ENCODE data around the gene TSPAN33. TPM values are rescaled to one million over a fixed set of nuclear protein-coding genes. Genes with fewer than 3 reads are reported as not detected.

TSPAN33 gene
- polyA plus RNA-seq, 1 of the 3 experiments (the other 2 are of a cell fraction) = 6.9 TPM

- TF ChIP-seq SIN3A (IDR thresholded peaks at IDR 0.05; ENCODE audit: borderline replicate concordance, low read depth, low read length) (no peak), GABPA (IDR thresholded peaks at IDR 0.05; ENCODE audit: low read depth) (no peak), USF1 (IDR thresholded peaks at IDR 0.05; ENCODE audit: borderline replicate concordance, low read depth) (no peak), POLR2AphosphoS5 (IDR thresholded peaks at IDR 0.05; ENCODE audit: low read depth, low read length) (no peak)
Measured at GRCh38 chr7:129146237-129146979, 1.9 kb downstream of the TSPAN33 start (continued).

- 87% methylated on average over 3 of the region's 3 CpGs for WGBS (ENCODE audit: low lambda C conversion rate)
Measured at GRCh38 chr7:129147731-129148130, 3.2 kb downstream of the TSPAN33 start.

GRCh38 chr7:129149511-129149910 lies 5.0 kb downstream of the TSPAN33 start:
- WGBS (ENCODE audit: low lambda C conversion rate) = 75% methylated on average over 7 of the region's 8 CpGs
- CTCF ChIA-PET = interaction anchor here (1.8 to 10.0 kb wide), 3 partner anchors 14 to 68 kb away, joined by 9 to 111 read pairs (median 13); no protein-coding TSS in a partner anchor
- Histone ChIP-seq H3K4me2 (no peak overlapping the region), H3K4me3 (ENCODE audit: low read depth in 2 of 2, low read length in 1 of 2) (no peak overlapping the region), H3K4me1 (ENCODE audit: control insufficient read depth in 1 of 2, insufficient read depth in 2 of 2, low read depth in 1 of 2, low read length in 1 of 2) (peaks cover 0 to 20% of the 10 kb centered on the region in 2 experiments; a peak in 1 of 4 replicates), H3K9me3 (no peaks in the 10 kb centered on the region), H3K27ac (ENCODE audit: low read depth in 2 of 2, low read length in 1 of 2) (no peak overlapping the region), H2AFZ (ENCODE audit: low read depth) (no peak overlapping the region), H3F3A (replicated peaks; ENCODE audit: insufficient read depth) (no peaks in the 10 kb centered on the region), H3K79me2 (ENCODE audit: insufficient read depth) (no peaks in the 10 kb centered on the region), H3K9ac (no peak overlapping the region), H3K9me2 (no peaks in the 10 kb centered on the region), H4K20me1 (ENCODE audit: insufficient read depth) (no peaks in the 10 kb centered on the region), H3K27me3 (ENCODE audit: insufficient read depth) (no peaks in the 10 kb centered on the region; the same call in 1 of the 2 replicates), H3K36me3 (replicated peaks in 1 of 2; ENCODE audit: control insufficient read depth in 1 of 2, insufficient read depth in 2 of 2, low read length in 1 of 2) (no peaks in the 10 kb centered on the region)
- POLR2A ChIA-PET = no interaction called here
- TF ChIP-seq RXRA (IDR thresholded peaks at IDR 0.05; ENCODE audit: borderline replicate concordance, low read depth) (no peak), SIN3A (IDR thresholded peaks at IDR 0.05; ENCODE audit: borderline replicate concordance, low read depth, low read length) (no peak), MXI1 (IDR thresholded peaks at IDR 0.05; ENCODE audit: low read depth, low read length) (no peak)
- no peak for DNase-seq

More at GRCh38 chr7:129147731-129148130, 3.2 kb downstream of the TSPAN33 start:
- Histone ChIP-seq H3K36me3 (replicated peaks in 1 of 2; ENCODE audit: control insufficient read depth in 1 of 2, insufficient read depth in 2 of 2, low read length in 1 of 2) (no peaks in the 10 kb centered on the region), H3K9me2 (no peaks in the 10 kb centered on the region), H4K20me1 (ENCODE audit: insufficient read depth) (no peaks in the 10 kb centered on the region), H3K9me3 (no peaks in the 10 kb centered on the region), H2AFZ (ENCODE audit: low read depth) (no peak overlapping the region), H3K9ac (no peak overlapping the region), H3F3A (replicated peaks; ENCODE audit: insufficient read depth) (no peaks in the 10 kb centered on the region), H3K4me2 (no peak overlapping the region), H3K4me3 (ENCODE audit: low read depth in 2 of 2, low read length in 1 of 2) (no peak overlapping the region), H3K79me2 (ENCODE audit: insufficient read depth) (no peaks in the 10 kb centered on the region), H3K27ac (ENCODE audit: low read depth in 2 of 2, low read length in 1 of 2) (no peak overlapping the region), H3K27me3 (ENCODE audit: insufficient read depth) (peaks cover 15% of the 10 kb centered on the region), H3K4me1 (ENCODE audit: control insufficient read depth in 1 of 2, insufficient read depth in 2 of 2, low read depth in 1 of 2, low read length in 1 of 2) (peaks cover 0 to 27% of the 10 kb centered on the region in 2 experiments; a peak in 2 of 4 replicates)
- POLR2A ChIA-PET = interaction anchor here (0.6 kb wide), 1 partner anchor 102 kb away, joined by 3 read pairs; no protein-coding TSS in a partner anchor
- no peak for TF ChIP-seq EP300 (IDR thresholded peaks at IDR 0.05; ENCODE audit: borderline replicate concordance in 1 of 2, low read depth in 1 of 2, low read length in 1 of 2)
- TF ChIP-seq ZBTB33 (IDR thresholded peaks at IDR 0.05; ENCODE audit: borderline replicate concordance, low read depth) = no peak
- no peak for TF ChIP-seq POLR2AphosphoS5 (IDR thresholded peaks at IDR 0.05; ENCODE audit: low read depth, low read length)
- DNase-seq = no peak
- CTCF ChIA-PET = interaction anchor here (0.9 to 10.0 kb wide), 6 partner anchors 11 to 71 kb away, joined by 3 to 111 read pairs (median 6); no protein-coding TSS in a partner anchor
